Esophagus squamous epithelium (tissue), 5 donors: ENCODE data around the gene AMBP. TPM values are rescaled to one million over a fixed set of nuclear protein-coding genes. Genes with fewer than 3 reads are reported as not detected.
"Not testable (repeated sequence)": the region's sequence is repeated elsewhere in the genome, so short reads cannot be mapped to it uniquely, and the experiment has no call there.

ENCODE experiments used
- DNase-seq: peaks from one replicate; lab custom pipeline; 2025; lab: John Stamatoyannopoulos, UW
- H3K27ac ChIP-seq, 4 donors: fragments of 200-600 bp; sonication (generic); one replicate each; pipeline ENCODE4 v1.5.1; 2016 to 2019; ENCODE audit warnings: mild to moderate bottlenecking in 1 of 4
- H3K27me3 ChIP-seq, 4 donors: fragments of 200-600 bp; sonication (generic); 1 replicate in 3 of 4; 2 replicates in 1 of 4; pipeline versions ENCODE4 v1.5.1 to v1.6.0; 2017 to 2021; ENCODE audit warnings: antibody characterized with exemption in 1 of 4
- H3K36me3 ChIP-seq, 3 donors: fragments of 200-600 bp; sonication (generic); one replicate each; pipeline ENCODE4 v1.5.1; 2016 to 2019
- H3K4me1 ChIP-seq, 3 donors: fragments of 200-600 bp; sonication (generic); one replicate each; pipeline ENCODE4 v1.5.1; 2017 to 2019
- H3K4me3 ChIP-seq, 4 donors: fragments of 200-600 bp; sonication (generic); 1 replicate in 3 of 4; 2 replicates in 1 of 4; pipeline ENCODE4 v1.5.1; 2016 to 2019; ENCODE audit warnings: mild to moderate bottlenecking in 2 of 4, moderate library complexity in 1 of 4
- H3K9me3 ChIP-seq, 3 donors: fragments of 200-600 bp; sonication (generic); one replicate each; pipeline ENCODE4 v1.5.1; 2016 to 2019
- POLR2A ChIP-seq, 4 donors: fragments of 450-650 bp; IDR thresholded peaks; one replicate each; pipeline ENCODE4 v1.6.1; 2017; ENCODE audit warnings: antibody characterized with exemption in 4 of 4, mild to moderate bottlenecking in 4 of 4, moderate library complexity in 3 of 4
- WGBS, 2 donors: methylation state at CpG; one replicate each; pipeline ENCODE4 v1.1.5; 2018; 5-methylcytosine and 5-hydroxymethylcytosine counted together
- intact Hi-C: fragments of 100-400 bp; cut with DNase I; formaldehyde crosslinking; loops from one replicate; pipeline ENCODE4 v1.15.0; 2022
- total RNA-seq, 4 donors: library from RNA; depleted of rRNA; stranded (reverse); fragments of >200 nt; gene quantifications; one replicate each; pipeline ENCODE4 v1.1.0, GENCODE V29; 2016
- TF ChIP-seq, protein P1 (sequence below), 6 experiments: fragments of 450-650 bp in 4 of 6; fragments of 200-600 bp in 2 of 6; sonication (generic) in 2 of 6; IDR thresholded peaks; one replicate each; pipeline ENCODE4 v1.5.1; 2016 to 2019; ENCODE audit warnings: antibody characterized with exemption in 6 of 6, mild to moderate bottlenecking in 4 of 6, moderate library complexity in 4 of 6
- donor health status: DM: yes; HTN: yes; CAD: no.

The AMBP gene
- total RNA-seq, 4 donors from 2014 or later, result 0.19 to 2.5 TPM; not detected in 2

- no peak overlapping the region for H3K4me3 ChIP-seq
- DNase-seq, result no peak
- 75 to 77% methylated on average over 4 of the region's 4 CpGs for WGBS, 2 donors
- intact Hi-C loops, result no loop called here
- H3K4me1 ChIP-seq, result no peaks in the 10 kb centered on the region
- TF ChIP-seq POLR2A (IDR thresholded peaks at IDR 0.05), result no peak
- TF ChIP-seq, protein P1, sequence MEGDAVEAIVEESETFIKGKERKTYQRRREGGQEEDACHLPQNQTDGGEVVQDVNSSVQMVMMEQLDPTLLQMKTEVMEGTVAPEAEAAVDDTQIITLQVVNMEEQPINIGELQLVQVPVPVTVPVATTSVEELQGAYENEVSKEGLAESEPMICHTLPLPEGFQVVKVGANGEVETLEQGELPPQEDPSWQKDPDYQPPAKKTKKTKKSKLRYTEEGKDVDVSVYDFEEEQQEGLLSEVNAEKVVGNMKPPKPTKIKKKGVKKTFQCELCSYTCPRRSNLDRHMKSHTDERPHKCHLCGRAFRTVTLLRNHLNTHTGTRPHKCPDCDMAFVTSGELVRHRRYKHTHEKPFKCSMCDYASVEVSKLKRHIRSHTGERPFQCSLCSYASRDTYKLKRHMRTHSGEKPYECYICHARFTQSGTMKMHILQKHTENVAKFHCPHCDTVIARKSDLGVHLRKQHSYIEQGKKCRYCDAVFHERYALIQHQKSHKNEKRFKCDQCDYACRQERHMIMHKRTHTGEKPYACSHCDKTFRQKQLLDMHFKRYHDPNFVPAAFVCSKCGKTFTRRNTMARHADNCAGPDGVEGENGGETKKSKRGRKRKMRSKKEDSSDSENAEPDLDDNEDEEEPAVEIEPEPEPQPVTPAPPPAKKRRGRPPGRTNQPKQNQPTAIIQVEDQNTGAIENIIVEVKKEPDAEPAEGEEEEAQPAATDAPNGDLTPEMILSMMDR (IDR thresholded peaks at IDR 0.05), result no peak
- H3K27me3 ChIP-seq, result no peaks in the 10 kb centered on the region
- H3K9me3 ChIP-seq, result no peaks in the 10 kb centered on the region
- no peak overlapping the region for H3K27ac ChIP-seq
- H3K36me3 ChIP-seq, result peaks cover 0 to 44% (median 0%) of the 10 kb centered on the region in 3 donors
Measured at GRCh38 chr9:114046237-114046755, 31.8 kb downstream of the AMBP start.

GRCh38 chr9:114043660-114044059 lies 34.4 kb downstream of the AMBP start:
- H3K27me3 ChIP-seq, intact Hi-C loops, H3K9me3 ChIP-seq, DNase-seq, H3K4me1 ChIP-seq, H3K27ac ChIP-seq, H3K4me3 ChIP-seq: not testable (repeated sequence)
- H3K36me3 ChIP-seq, result peaks cover 0 to 30% (median 0%) of the 10 kb centered on the region in 3 donors

- Histone ChIP-seq H3K36me3 (peaks cover 0 to 59% (median 5%) of the 10 kb centered on the region in 3 donors), H3K4me3 (no peak overlapping the region), H3K27me3 (no peaks in the 10 kb centered on the region), H3K9me3 (no peaks in the 10 kb centered on the region), H3K27ac (no peak overlapping the region), H3K4me1 (peaks cover 0 to 12% (median 0%) of the 10 kb centered on the region in 3 donors)
- intact Hi-C loops, result no loop called here
- WGBS, 2 donors, result 69 to 86% methylated on average over 2 to 5 of the region's 5 CpGs
- TF ChIP-seq POLR2A (IDR thresholded peaks at IDR 0.05), result no peak
- TF ChIP-seq, protein P1 (IDR thresholded peaks at IDR 0.05), result no peak
- no peak for DNase-seq
Measured at GRCh38 chr9:114039484-114039883, 38.6 kb downstream of the AMBP start.

GRCh38 chr9:114038724-114039313 lies 39.3 kb downstream of the AMBP start:
- no peak for DNase-seq

GRCh38 chr9:114037961-114038723 lies 40.0 kb downstream of the AMBP start:
- H3K4me3 ChIP-seq, result no peak overlapping the region
- TF ChIP-seq, protein P1 (IDR thresholded peaks at IDR 0.05), result no peak
- no peak for TF ChIP-seq POLR2A (IDR thresholded peaks at IDR 0.05)
- no peaks in the 10 kb centered on the region for H3K9me3 ChIP-seq
- H3K36me3 ChIP-seq, result peaks cover 0 to 69% (median 5%) of the 10 kb centered on the region in 3 donors
- no peak for DNase-seq
- peaks cover 0 to 12% (median 0%) of the 10 kb centered on the region in 3 donors for H3K4me1 ChIP-seq
- intact Hi-C loops, result no loop called here
- H3K27me3 ChIP-seq, result no peaks in the 10 kb centered on the region
- no peak overlapping the region for H3K27ac ChIP-seq
- WGBS, 2 donors, result 52 to 53% methylated on average over 6 to 11 of the region's 19 CpGs

More at GRCh38 chr9:114038724-114039313, 39.3 kb downstream of the AMBP start:
- Histone ChIP-seq H3K36me3 (peaks cover 0 to 65% (median 5%) of the 10 kb centered on the region in 3 donors), H3K4me3 (no peak overlapping the region), H3K4me1 (peaks cover 0 to 12% (median 0%) of the 10 kb centered on the region in 3 donors), H3K27ac (no peak overlapping the region), H3K9me3 (no peaks in the 10 kb centered on the region), H3K27me3 (no peaks in the 10 kb centered on the region)
- intact Hi-C loops, result no loop called here
- WGBS, 2 donors, result 64 to 78% methylated on average over 13 of the region's 13 CpGs
- TF ChIP-seq, protein P1 (IDR thresholded peaks at IDR 0.05), result no peak
- no peak for TF ChIP-seq POLR2A (IDR thresholded peaks at IDR 0.05)
